ENCODE data around the gene PRKX. TPM values are rescaled to one million over a fixed set of nuclear protein-coding genes. Genes with fewer than 3 reads are reported as not detected.
"Not testable (repeated sequence)": the region's sequence is repeated elsewhere in the genome, so short reads cannot be mapped to it uniquely, and the experiment has no call there.

PRKX gene
- total RNA-seq, 6 donors from 2014 or later, result 10.0 to 43.7 (median 19.6) TPM

DNA sequence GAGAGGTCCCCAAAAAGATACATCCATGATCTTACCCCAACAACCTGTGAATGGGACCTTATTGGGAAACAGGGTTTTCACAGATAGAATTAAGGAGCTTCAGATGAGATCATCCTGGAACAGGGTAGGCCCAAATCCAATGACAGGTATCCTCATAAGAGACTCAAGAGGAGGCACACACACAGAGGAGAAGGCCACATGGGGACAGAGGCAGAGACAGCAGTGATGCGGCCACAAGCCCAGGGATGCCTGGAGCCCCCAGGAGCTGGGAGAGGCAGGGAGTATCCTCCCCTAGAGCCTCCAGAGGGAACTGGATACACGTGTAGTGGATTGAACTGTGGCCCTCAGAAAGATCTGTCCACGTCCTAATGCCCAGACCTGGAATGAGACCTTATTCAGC is 82.3 kb downstream of the PRKX start:
- no peak for DNase-seq
- WGBS, 2 donors, result 95 to 100% methylated on average over 2 to 3 of the region's 3 CpGs
- Histone ChIP-seq H3K4me1 (no peaks in the 10 kb centered on the region), H3K27ac (no peak overlapping the region), H3K36me3 (peaks cover 0 to 28% (median 3%) of the 10 kb centered on the region in 4 donors), H3K4me3 (no peak overlapping the region), H3K9me3 (no peaks in the 10 kb centered on the region), H3K27me3 (no peaks in the 10 kb centered on the region)
- ATAC-seq (ENCODE audit: low FRiP score in 2 of 2), result no peak
- TF ChIP-seq POLR2AphosphoS5 (IDR thresholded peaks at IDR 0.05) (no peak), EP300 (IDR thresholded peaks at IDR 0.05) (no peak), CTCF (IDR thresholded peaks at IDR 0.05) (no peak), POLR2A (IDR thresholded peaks at IDR 0.05) (no peak)

- ATAC-seq (ENCODE audit: low FRiP score in 2 of 2), result no peak
- Histone ChIP-seq H3K27ac (no peak overlapping the region), H3K27me3 (no peaks in the 10 kb centered on the region), H3K4me1 (no peaks in the 10 kb centered on the region), H3K36me3 (peaks cover 0 to 23% (median under 1%) of the 10 kb centered on the region in 4 donors), H3K9me3 (no peaks in the 10 kb centered on the region), H3K4me3 (no peak overlapping the region)
- DNase-seq, result no peak
- WGBS, 2 donors, result 90% methylated on average over 7 of the region's 7 CpGs
- no peak for TF ChIP-seq EP300 (IDR thresholded peaks at IDR 0.05)
- no peak for TF ChIP-seq CTCF (IDR thresholded peaks at IDR 0.05)
- TF ChIP-seq POLR2AphosphoS5 (IDR thresholded peaks at IDR 0.05), result no peak
- no peak for TF ChIP-seq POLR2A (IDR thresholded peaks at IDR 0.05)
These were observed 85.9 kb downstream of the PRKX start for GRCh38 chrX:3627594-3627993.

GRCh38 chrX:3621414-3621813 is 92.0 kb downstream of the PRKX start:
- TF ChIP-seq EP300 (IDR thresholded peaks at IDR 0.05) (no peak), CTCF (IDR thresholded peaks at IDR 0.05) (no peak), POLR2AphosphoS5 (IDR thresholded peaks at IDR 0.05) (no peak), POLR2A (IDR thresholded peaks at IDR 0.05) (no peak)
- Histone ChIP-seq H3K27ac (no peak overlapping the region), H3K4me1 (no peaks in the 10 kb centered on the region), H3K36me3 (peaks cover 0 to 42% (median 3%) of the 10 kb centered on the region in 4 donors), H3K9me3 (no peaks in the 10 kb centered on the region), H3K4me3 (no peak overlapping the region), H3K27me3 (no peaks in the 10 kb centered on the region)
- ATAC-seq (ENCODE audit: low FRiP score in 2 of 2), result no peak
- DNase-seq, result no peak
- 41 to 57% methylated on average over 6 of the region's 6 CpGs for WGBS, 2 donors

DNA sequence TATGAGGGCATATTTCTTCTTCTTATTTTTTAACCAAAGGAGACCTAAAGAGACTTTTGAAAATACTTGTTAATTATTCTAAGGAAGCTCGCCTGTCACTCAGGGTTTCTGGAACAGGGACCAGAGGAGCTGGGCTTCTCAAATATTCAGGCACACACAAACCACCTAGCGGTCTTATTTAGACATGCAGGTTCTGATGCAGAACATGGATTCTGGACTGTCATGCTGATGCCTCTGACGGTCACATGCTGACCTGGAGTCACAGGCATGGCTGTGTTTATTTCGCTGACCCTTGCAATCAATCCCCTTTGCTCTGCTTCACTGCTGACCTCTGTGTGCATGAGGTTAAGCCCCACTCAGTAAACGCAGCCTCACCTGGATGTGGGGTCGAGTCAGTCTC is 101.7 kb downstream of the PRKX start:
- WGBS, 2 donors, result 84 to 92% methylated on average over 4 to 6 of the region's 6 CpGs
- H3K9me3 ChIP-seq; H3K27ac ChIP-seq; H3K4me3 ChIP-seq; DNase-seq; ATAC-seq (ENCODE audit: low FRiP score in 2 of 2); H3K4me1 ChIP-seq; H3K27me3 ChIP-seq: not testable (repeated sequence)
- peaks cover 0 to 44% (median 7%) of the 10 kb centered on the region in 4 donors for H3K36me3 ChIP-seq

DNA sequence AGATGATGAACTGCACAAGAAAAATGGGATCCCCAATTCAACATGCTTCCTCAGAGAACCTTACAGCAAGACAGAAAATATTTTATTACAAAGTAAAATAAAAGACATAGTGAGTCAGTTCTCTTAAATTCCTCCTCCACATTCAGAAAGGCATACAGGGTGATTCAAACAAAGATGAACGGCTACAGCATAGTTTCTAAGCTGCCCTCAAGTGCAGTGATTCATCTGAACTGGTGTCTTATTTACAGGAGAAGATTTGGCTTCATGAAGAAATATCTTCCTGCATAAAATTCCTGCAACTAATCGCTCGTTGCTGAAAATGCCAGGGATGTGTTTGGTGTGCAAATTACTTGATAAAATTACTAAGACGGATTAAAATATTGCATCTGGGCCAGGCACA is 103.6 kb downstream of the PRKX start:
- no peak overlapping the region for H3K27ac ChIP-seq
- no peaks in the 10 kb centered on the region for H3K4me1 ChIP-seq
- no peaks in the 10 kb centered on the region for H3K27me3 ChIP-seq
- H3K36me3 ChIP-seq, result peaks cover 0 to 37% (median 7%) of the 10 kb centered on the region in 4 donors
- no peaks in the 10 kb centered on the region for H3K9me3 ChIP-seq
- ATAC-seq (ENCODE audit: low FRiP score in 2 of 2), result no peak
- 91 to 94% methylated on average over 4 of the region's 4 CpGs for WGBS, 2 donors
- TF ChIP-seq POLR2A (IDR thresholded peaks at IDR 0.05) (no peak), EP300 (IDR thresholded peaks at IDR 0.05) (no peak), POLR2AphosphoS5 (IDR thresholded peaks at IDR 0.05) (no peak)
- H3K4me3 ChIP-seq, result no peak overlapping the region
- DNase-seq, result no peak

GRCh38 chrX:3603026-3603661 is 110.3 kb downstream of the PRKX start:
- Histone ChIP-seq H3K4me3 (no peak overlapping the region), H3K27me3 (no peaks in the 10 kb centered on the region), H3K4me1 (no peaks in the 10 kb centered on the region), H3K36me3 (no peaks in the 10 kb centered on the region), H3K27ac (no peak overlapping the region), H3K9me3 (no peaks in the 10 kb centered on the region)
- DNase-seq (no peak), ATAC-seq (ENCODE audit: low FRiP score in 2 of 2) (no peak)
- 82 to 87% methylated on average over 10 of the region's 10 CpGs for WGBS, 2 donors
- TF ChIP-seq POLR2AphosphoS5 (IDR thresholded peaks at IDR 0.05) (no peak), EP300 (IDR thresholded peaks at IDR 0.05) (no peak), POLR2A (IDR thresholded peaks at IDR 0.05) (no peak), CTCF (IDR thresholded peaks at IDR 0.05) (no peak)

Data from upper lobe of left lung (tissue), 6 donors.